KOPT-K1 (cell line): ENCODE data around the gene NIPA2.

Experiments used
- H3K27ac ChIP-seq: fragments of 200-600 bp; sonication (generic); 2 replicates; pipeline ENCODE4 v1.5.1; 2016; ENCODE audit warnings: antibody characterized with exemption, mild to moderate bottlenecking, low read depth, low read length; ENCODE audit not compliant: poor library complexity, severe bottlenecking
- H3K36me3 ChIP-seq: fragments of 200-600 bp; sonication (generic); 2 replicates; pipeline ENCODE4 v1.5.1; 2017; ENCODE audit warnings: antibody characterized with exemption, mild to moderate bottlenecking, low read length, moderate library complexity; ENCODE audit not compliant: insufficient read depth
- H3K9me3 ChIP-seq: fragments of 200-600 bp; sonication (generic); 2 replicates; pipeline ENCODE4 v1.5.1; 2017; ENCODE audit warnings: antibody characterized with exemption, low read length, mild to moderate bottlenecking; ENCODE audit not compliant: insufficient read depth, poor library complexity, severe bottlenecking

Gene NIPA2

GRCh38 chr15:22916606-22917350, 78.3 kb downstream of the NIPA2 start:
- H3K9me3 ChIP-seq, result no peaks in the 10 kb centered on the region
- H3K27ac ChIP-seq, result no peak overlapping the region
- H3K36me3 ChIP-seq, result no peaks in the 10 kb centered on the region

DNA sequence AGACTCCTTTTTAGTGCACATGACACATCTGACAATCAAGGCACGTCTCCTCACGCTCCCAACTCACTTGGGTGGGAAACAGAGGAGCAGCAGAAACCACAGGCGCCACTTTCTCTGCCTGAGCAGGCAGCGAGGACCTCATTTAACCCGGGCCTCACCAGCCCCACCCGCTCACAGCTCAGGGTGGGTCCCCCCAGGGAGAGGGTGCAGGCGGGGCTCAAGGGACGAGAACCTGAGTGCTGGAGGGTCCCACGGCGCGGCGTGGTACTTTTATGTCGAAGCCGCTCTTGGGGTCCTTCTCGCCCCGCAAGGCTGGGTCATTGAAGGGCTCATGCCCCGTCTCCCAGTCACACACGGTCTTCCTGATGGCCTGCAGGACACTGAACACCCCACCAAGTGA, 79.1 kb downstream of the NIPA2 start:
- Histone ChIP-seq H3K36me3 (no peaks in the 10 kb centered on the region), H3K9me3 (no peaks in the 10 kb centered on the region), H3K27ac (no peak overlapping the region)
